DMS79 treated with DMSO at 0.1 percent for 48 hours (cell line): ENCODE measurements around the gene PATL2.
"Not testable (repeated sequence)": the region's sequence is repeated elsewhere in the genome, so short reads cannot be mapped to it uniquely, and the experiment has no call there.

ENCODE experiments used
- DNase-seq: peaks from one replicate; lab custom pipeline; 2025; lab: John Stamatoyannopoulos, UW

The PATL2 gene

DNA sequence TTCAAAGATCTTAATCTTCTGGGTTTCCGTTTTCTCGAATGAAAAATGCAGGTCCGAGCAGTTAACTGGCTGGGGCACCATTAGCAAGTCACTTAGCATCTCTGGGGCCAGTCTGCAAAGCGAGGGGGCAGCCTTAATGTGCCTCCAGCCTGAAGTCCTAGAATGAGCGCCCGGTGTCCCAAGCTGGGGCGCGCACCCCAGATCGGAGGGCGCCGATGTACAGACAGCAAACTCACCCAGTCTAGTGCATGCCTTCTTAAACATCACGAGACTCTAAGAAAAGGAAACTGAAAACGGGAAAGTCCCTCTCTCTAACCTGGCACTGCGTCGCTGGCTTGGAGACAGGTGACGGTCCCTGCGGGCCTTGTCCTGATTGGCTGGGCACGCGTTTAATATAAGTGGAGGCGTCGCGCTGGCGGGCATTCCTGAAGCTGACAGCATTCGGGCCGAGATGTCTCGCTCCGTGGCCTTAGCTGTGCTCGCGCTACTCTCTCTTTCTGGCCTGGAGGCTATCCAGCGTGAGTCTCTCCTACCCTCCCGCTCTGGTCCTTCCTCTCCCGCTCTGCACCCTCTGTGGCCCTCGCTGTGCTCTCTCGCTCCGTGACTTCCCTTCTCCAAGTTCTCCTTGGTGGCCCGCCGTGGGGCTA, at the start of gene PATL2, which contains the start of gene B2M:
PATL2 (minus strand) TSS at position 228 of the 647 bp plus-strand sequence. CDS start 34,833 bp downstream, outside the sequence.
B2M (plus strand) TSS at position 422 of the 647 bp plus-strand sequence; CDS start at position 452, 30 bp downstream.
- peak; percentile 88 for DNase-seq

GRCh38 chr15:44753345-44753744, 42.2 kb upstream of the PATL2 start:
- DNase-seq: no peak

- DNase-seq: not testable (repeated sequence)
Measured at GRCh38 chr15:44743454-44743853, 32.3 kb upstream of the PATL2 start.

GRCh38 chr15:44739222-44739847, 28.2 kb upstream of the PATL2 start:
- DNase-seq: not testable (repeated sequence)

- peak; percentile 1 for DNase-seq
Measured at GRCh38 chr15:44738340-44738984, 27.3 kb upstream of the PATL2 start.

DNA sequence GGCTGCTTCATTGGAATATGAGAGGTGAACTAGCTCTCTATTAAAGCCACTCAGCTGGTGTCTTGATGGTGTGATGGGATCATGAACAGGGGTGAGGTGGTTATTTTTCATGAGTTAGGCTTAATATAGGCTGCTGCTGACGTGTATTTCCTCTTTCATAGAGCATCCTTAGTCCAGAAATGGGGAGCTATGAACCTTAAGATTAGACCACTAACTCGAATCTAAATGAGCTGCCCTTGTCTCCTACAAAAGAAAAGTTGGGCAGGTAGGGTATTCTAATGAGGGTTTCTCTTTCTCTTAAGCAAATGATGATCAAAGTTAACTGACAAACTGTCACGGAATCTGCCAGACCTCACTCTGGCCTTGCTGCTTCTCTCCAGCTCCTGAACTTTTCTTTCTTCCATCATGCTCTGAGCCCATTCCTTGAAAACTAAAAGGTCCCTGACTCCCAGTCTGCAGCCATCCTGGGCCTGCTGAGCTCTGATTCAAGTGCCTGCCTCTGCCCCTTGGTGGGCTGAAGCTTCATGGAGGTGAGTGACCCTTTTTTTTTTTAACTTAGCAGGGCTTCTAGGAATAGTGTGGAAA, 25.1 kb upstream of the PATL2 start, which contains the start of gene TRIM69:
TRIM69 (plus strand) TSS at position 348 of the 585 bp plus-strand sequence; CDS start at position 525, 177 bp downstream.
- no peak for DNase-seq

GRCh38 chr15:44735482-44736180, 24.5 kb upstream of the PATL2 start:
- DNase-seq: no peak

DNA sequence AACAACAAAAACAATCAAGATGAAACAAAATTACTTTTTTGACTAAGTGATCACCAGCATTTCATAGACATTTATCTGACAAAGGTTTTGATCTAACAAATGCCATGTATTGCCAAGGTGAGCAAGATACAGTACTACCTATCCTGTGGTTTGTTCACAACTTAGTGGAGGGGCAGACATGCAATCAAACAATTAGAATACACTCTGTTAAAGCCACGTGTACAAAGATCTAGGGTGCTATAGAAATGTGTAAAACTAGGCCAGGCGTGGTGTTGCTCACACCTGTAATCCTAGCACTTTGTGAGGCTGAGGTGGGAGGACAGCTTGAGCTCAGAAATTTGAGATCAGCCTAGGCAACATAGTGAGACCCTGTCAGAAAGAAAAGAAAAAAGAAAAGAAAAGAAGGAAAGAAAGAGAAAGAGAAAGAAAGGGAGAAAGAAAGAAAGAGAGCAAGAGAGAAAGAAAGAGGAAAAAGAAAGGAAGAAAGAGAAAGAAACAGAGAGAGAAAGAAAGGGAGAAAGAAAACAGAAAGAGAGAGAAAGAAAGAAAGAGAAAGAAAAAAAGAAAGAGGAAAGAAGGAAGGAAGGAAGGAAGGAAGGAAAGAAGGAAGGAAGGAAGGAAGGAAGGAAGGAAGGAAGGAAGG, 23.8 kb upstream of the PATL2 start:
- no peak for DNase-seq

GRCh38 chr15:44729408-44730127, 18.4 kb upstream of the PATL2 start:
- DNase-seq: peak; percentile 45

- peak; percentile 89 for DNase-seq
Measured at GRCh38 chr15:44728576-44729407, 17.7 kb upstream of the PATL2 start.

DNA sequence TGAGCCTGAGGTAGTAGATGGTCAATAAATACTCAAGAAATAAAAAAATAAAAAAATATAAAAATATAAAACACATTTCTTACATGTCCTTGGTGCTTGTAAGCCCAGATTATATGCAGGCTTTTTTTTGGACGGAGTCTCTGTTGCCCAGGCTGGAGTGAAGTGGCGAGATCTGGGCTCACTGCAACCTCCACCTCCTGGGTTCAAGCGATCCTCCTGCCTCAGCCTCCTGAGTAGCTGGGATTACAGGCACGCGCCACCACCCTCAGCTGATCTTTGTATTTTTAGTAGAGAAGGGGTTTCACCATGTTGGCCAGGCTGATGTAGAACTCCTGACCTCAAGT, 17.1 kb upstream of the PATL2 start:
- DNase-seq: not testable (repeated sequence)

GRCh38 chr15:44727485-44728231, 16.5 kb upstream of the PATL2 start:
- DNase-seq: no peak

DNA sequence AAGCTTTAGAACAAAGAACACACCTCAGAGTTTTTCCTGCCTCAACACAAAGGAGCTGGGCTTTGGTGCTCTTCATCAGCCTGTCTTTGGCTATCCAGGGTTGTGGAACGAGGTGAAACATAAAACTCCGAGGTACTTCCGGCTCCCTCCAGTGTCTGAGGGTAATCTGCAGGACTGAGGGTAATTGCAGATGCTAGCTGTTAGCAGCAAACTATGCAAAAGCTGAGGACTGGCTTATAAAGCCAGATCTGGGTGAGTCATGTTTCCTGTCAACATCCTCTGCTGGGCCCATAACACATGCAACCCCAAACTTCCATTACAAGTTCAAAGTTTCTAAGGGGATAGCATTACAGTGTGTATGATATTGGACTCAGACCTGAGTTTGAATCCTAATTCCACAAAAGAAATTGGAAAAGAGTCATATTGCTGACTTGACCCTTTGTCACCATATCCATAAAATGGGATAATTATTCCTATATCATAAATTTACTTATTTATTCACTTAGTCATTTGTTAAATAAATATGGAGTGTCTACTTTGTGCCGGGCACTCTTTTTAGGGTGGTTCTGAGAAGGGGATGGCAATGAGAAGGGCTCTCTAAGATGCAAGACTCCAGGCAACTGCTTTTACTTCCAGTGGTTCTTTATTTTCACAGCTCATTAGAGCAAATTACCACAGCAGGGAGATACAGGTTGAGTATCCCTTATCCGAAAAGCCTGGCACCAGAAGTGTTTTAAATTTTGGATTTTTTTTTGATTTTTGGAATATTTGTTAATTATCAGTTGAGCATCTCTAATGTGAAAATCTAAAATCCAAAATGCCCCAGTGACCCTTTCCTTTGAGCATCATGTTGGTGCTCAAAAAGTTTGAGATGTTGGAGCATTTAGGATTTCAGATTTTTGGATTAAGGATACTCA, 15.7 kb upstream of the PATL2 start:
- peak; percentile 27 for DNase-seq

GRCh38 chr15:44726136-44726535, 15.0 kb upstream of the PATL2 start:
- no peak for DNase-seq

DNA sequence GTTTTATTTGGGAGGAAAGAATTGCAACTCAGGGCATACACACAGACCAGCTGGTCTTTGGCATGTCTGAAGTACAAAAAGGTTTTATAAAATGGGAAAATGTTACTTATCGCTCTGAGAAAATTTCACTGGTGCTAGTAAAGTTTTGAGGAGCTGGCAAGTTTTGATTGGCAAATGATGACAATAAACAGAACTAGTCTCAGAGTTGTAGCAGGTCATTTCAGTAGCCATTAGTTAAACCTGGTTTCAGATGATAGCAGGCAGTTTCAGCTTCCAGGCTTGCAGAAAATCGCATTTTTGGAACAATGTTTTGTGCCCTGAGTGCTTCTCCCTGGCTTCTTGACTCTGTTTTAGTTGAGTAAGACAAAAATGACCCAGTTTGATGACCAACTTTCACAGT, 10.9 kb upstream of the PATL2 start:
- DNase-seq: no peak

DNA sequence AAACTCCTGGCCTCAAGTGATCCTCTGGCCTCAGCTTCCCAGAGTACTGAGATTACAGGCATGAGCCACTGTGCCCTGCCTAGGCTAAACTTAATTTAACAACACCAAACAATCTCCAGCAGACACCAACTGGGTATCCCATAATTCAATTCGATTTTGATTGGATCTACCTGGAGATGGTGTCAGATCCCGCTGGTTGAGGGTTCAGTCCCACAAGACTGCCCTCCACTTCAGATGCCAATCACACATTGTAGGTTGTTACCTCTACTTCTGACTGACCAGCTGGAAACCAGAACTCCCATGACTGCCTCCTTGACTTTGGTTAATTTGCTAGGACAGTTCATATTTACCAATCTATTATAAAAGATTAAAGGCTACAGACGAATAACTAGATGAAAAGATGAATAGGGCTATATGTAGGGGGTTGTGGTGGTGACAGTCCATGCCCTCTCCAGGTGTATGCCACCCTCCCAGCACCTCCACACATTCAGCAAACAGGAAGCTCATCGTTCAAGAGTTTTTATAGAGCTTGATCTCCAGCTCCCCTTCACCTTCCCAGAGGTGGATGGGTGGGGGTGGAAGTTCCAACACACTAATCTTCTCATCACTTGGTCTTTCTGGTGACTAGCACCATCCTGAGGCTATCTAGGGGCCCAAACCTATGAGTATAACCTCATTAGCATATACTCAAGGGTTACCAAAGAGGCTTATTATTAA, 9.5 kb upstream of the PATL2 start:
- no peak for DNase-seq

DNA sequence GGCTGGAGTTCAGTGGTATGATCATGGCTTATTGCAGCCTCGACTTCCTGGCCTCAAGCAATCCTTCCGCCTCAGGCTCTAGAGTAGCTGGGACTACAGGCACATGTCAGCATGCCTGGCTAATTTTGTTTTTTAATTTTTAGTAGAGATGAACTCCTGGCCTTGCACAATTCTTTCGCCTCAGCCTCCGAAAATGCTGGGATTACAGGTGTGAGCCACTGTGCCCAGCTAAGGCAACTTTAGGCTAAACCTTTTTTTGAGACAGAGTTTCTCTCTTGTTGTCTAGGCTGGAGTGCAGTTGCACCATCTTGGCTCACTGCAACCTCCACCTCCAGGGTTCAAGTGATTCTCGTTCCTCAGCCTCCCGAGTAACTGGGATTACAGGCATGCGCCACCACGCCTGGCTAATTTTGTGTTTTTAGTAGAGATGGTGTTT, 8.9 kb upstream of the PATL2 start:
- not testable (repeated sequence) for DNase-seq
